NCI-H2081 (cell line): ENCODE results near the gene KMT2C.
"Not testable (repeated sequence)": the region's sequence is repeated elsewhere in the genome, so short reads cannot be mapped to it uniquely, and the experiment has no call there.

Source experiments
- DNase-seq, 2 experiments: peaks; one replicate each; lab custom pipeline; 2025; lab: John Stamatoyannopoulos, UW

Gene KMT2C

GRCh38 chr7:152402384-152403250, 33.2 kb downstream of the KMT2C start:
- no peak for DNase-seq

DNA sequence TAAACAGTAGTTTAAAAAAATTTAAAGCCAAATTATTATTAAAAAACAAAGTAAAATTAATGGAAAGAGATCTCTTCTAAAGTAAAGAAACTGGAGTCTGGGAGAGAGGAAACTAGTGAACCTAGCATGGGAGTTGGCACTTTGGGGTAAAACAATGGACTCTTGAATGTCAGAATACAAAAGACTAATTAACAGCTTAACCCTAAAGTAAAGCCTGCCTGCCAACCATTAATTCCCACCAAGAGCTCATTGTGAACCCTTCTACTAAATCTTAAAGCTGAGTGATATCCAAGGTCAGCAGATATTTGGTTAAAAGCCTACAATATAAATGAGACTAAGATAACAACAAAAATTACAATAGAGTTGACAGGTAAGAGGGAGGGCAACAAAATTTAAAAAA, 36.5 kb downstream of the KMT2C start:
- no peak for DNase-seq

GRCh38 chr7:152395112-152395511, 40.7 kb downstream of the KMT2C start:
- no peak for DNase-seq

GRCh38 chr7:152394214-152394613, 41.6 kb downstream of the KMT2C start:
- DNase-seq, result not testable (repeated sequence)

DNA sequence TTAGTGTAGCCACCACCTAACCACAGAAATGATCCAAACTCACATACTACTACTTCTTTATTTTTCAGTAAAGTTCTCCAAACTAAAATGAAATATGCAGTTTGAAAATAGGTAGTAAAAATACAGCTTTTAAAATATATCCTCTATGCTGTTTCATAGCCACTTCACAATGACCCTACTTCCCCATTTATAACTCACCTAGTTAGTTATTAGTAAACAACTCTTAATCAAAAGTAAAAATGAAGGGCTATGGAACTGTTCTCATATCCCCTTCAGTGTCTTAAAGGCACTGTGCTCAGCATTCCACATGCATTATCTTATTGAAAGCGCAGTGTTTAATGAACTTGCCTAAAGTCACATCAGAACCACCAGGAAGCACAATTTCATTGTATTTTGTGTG, 43.5 kb downstream of the KMT2C start:
- no peak for DNase-seq

DNA sequence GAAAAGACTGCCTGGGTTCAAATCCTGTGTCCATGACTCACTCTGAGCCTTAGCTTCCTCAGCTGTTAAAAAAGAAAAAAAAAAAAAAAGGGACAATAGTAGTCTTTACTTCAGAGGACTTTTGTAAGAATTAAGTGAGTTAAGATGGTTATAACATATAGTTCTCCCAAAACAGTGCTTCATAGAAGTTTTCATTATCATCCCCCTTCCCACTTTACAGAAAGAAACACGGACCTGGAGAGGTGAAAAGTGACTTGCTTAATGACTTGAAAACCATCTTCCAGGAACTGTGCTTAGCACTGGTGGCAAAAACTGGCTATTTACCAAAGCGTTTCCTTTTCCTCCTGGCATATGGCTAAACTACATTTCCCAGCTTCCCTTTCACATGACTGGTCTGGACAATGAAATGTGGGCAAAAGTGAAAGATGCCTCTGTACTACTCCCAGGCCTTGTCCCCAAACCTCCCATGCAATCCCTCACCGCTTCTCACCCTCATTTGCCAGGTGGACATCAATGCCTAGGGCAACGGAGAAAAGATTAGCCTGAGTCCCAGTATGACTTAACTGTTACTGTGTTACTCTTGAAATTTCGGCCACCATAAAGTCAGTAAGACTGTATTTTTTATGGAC, 49.6 kb downstream of the KMT2C start:
- DNase-seq, result not testable (repeated sequence)

GRCh38 chr7:152384235-152385200, 51.3 kb downstream of the KMT2C start:
- DNase-seq, result not testable (repeated sequence)

DNA sequence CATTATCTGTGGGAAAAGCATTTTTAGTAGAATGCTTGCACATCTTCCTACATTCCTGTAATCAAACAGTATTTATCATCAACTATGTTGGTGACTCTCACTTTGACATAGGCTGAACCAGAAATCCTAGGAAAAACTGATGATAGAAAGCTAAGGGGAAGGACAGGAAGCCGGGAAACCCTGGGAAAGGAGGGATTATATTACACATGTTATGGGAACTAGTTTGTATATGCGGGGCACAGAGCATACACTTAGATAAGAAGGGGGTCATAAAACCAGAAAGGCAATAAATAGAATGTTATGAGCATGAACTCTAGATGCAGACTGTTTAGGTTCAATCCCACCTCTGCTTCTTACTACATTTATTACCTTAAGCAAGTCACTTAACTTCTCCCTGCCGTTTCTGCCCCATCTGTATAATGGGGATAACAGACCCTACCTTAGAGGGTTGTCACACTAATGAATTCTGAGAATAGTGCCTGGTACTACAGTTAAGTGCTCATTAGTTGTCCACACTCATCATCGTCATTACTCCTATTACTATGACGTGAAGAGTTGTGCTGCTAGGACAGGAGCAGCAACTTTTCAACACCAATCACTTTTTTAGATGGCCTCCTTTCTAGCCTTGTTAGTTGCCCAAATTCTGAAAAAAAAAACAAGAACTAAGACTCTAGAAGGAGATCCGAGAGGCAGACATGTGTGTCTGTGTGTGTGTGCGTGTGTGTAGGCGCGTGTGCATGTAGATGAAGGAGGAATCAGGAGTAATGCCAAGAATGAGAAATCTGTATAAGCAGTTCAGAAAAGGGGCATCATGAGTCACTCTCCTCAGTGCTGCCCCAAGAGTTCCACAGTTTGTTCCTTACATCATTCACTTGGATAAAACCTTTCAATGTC, 52.2 kb downstream of the KMT2C start:
- no peak for DNase-seq

GRCh38 chr7:152382244-152382643, 53.6 kb downstream of the KMT2C start:
- no peak for DNase-seq

- not testable (repeated sequence) for DNase-seq
These were observed 54.7 kb downstream of the KMT2C start for GRCh38 chr7:152380931-152381578.

DNA sequence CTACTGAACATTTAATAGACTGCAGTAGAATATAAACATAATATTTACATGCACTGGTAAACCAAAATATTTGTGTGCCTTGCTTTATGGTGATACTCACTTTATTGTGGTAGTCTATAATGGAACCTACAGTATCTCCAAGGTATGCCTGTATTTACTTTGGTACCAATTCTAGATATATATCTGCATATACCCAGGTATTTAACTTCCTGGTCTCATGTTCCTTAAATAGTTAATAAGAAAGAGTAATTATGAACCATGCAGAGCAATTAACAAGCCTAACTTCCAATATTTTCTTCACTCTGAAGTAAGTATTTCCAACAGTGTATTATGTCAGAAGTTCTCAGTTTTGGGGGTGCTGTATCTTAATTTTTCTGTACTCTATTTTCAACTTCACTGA, 57.3 kb downstream of the KMT2C start:
- DNase-seq, result not testable (repeated sequence)

- DNase-seq, result not testable (repeated sequence)
These were observed 58.9 kb downstream of the KMT2C start for GRCh38 chr7:152376716-152377484.

GRCh38 chr7:152370297-152370696, 65.5 kb downstream of the KMT2C start:
- no peak for DNase-seq

GRCh38 chr7:152369518-152369917, 66.3 kb downstream of the KMT2C start:
- no peak for DNase-seq

DNA sequence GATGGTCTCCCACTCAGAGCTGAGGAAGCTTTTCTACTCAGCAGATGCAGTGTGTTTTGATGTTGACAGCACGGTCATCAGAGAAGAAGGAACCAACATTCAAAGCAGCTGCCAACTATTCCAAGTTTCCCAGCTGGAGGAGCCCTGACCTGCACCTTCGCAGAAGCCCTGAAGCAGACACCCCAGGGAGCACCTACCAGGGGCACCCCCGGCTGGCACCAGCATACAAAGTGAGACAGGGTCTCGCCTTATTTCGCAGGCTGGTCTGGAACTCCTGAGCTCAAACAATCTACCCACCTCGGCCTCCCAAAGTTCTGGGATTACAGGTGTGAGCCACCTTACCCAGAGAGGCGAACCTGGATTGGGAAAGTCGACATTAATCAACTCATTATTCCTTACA, 68.6 kb downstream of the KMT2C start:
- DNase-seq, result no peak

GRCh38 chr7:152366662-152367061, 69.1 kb downstream of the KMT2C start:
- no peak for DNase-seq

GRCh38 chr7:152365982-152366603, 69.7 kb downstream of the KMT2C start:
- DNase-seq, result no peak

DNA sequence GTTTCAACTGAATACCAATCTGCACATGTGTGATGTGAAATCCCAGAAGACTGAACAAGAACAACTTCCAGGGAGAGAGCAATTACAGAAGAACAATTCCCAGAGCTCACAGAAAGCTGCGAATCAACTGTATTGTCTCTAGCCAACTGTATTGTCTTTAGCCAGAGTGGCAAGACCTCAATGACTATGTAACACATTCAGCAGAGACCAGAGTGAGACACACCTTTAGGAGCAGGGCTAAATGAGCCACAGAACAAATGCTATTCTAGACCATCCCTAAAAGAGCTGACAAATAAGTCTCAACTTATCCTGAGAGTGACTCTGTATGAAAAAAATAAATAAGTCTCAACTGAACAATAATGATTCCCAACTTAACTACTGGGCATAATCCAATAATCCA, 72.0 kb downstream of the KMT2C start:
- no peak for DNase-seq

- DNase-seq, result no peak
These were observed 73.5 kb downstream of the KMT2C start for GRCh38 chr7:152362128-152362926.
